ENCODE results near the gene CTIF. TPM values are rescaled to one million over a fixed set of nuclear protein-coding genes. Genes with fewer than 3 reads are reported as not detected.

The CTIF gene
- total and polyA plus RNA-seq, 4 experiments from 2014 or later, result 5.2 to 6.5 TPM; not detected in 2

GRCh38 chr18:48875942-48876511 lies 337.2 kb downstream of the CTIF start:
- Mint-ChIP-seq H3K9me3 (no peaks in the 10 kb centered on the region), H3K27ac (peak overlapping the region in 1 of 7 donors; percentile 29), H3K4me3 (no peak overlapping the region), H3K4me1 (peaks cover 9 to 21% (median 12%) of the 10 kb centered on the region in 4 donors), H3K36me3 (no peaks in the 10 kb centered on the region), H3K27me3 (peaks cover 0 to 2% of the 10 kb centered on the region in 2 donors)
- ChIA-PET POLR2A (ENCODE audit: partially characterized antibody) (interaction anchor here (0.7 kb wide), 1 partner anchor 64 kb away, joined by 3 read pairs; no protein-coding TSS in a partner anchor), CTCF (ENCODE audit: partially characterized antibody) (no interaction called here)
- Histone ChIP-seq H3K4me3 (ENCODE audit: low read length in 2 of 2) (no peak overlapping the region), H3K9me3 (ENCODE audit: control insufficient read depth in 1 of 2, low read length in 2 of 2) (no peaks in the 10 kb centered on the region), H3K36me3 (ENCODE audit: insufficient read depth, low read length) (no peaks in the 10 kb centered on the region), H3K4me1 (ENCODE audit: insufficient read depth, low read length) (no peaks in the 10 kb centered on the region), H3K27me3 (ENCODE audit: insufficient read depth, low read length) (no peaks in the 10 kb centered on the region), H3K27ac (ENCODE audit: low read depth, low read length) (no peak overlapping the region)
- no peak for DNase-seq
- intact Hi-C loops (cut with micrococcal nuclease), result no loop called here

GRCh38 chr18:48876590-48876989 lies 337.8 kb downstream of the CTIF start:
- Mint-ChIP-seq H3K4me1 (peaks cover 9 to 16% (median 12%) of the 10 kb centered on the region in 4 donors), H3K36me3 (no peaks in the 10 kb centered on the region), H3K27me3 (peaks cover 0 to 2% of the 10 kb centered on the region in 2 donors), H3K9me3 (no peaks in the 10 kb centered on the region), H3K27ac (no peak overlapping the region), H3K4me3 (no peak overlapping the region)
- no peak overlapping the region for H3K27ac ChIP-seq (ENCODE audit: low read depth, low read length)
- no peaks in the 10 kb centered on the region for H3K36me3 ChIP-seq (ENCODE audit: insufficient read depth, low read length)
- ChIA-PET CTCF (ENCODE audit: partially characterized antibody) (no interaction called here), POLR2A (ENCODE audit: partially characterized antibody) (interaction anchor here (0.7 kb wide), 1 partner anchor 64 kb away, joined by 3 read pairs; no protein-coding TSS in a partner anchor)
- H3K9me3 ChIP-seq (ENCODE audit: control insufficient read depth in 1 of 2, low read length in 2 of 2), result no peaks in the 10 kb centered on the region
- intact Hi-C loops (cut with micrococcal nuclease), result no loop called here
- H3K4me3 ChIP-seq (ENCODE audit: low read length in 2 of 2), result no peak overlapping the region
- no peak for DNase-seq
- H3K4me1 ChIP-seq (ENCODE audit: insufficient read depth, low read length), result no peaks in the 10 kb centered on the region
- H3K27me3 ChIP-seq (ENCODE audit: insufficient read depth, low read length), result no peaks in the 10 kb centered on the region

DNA sequence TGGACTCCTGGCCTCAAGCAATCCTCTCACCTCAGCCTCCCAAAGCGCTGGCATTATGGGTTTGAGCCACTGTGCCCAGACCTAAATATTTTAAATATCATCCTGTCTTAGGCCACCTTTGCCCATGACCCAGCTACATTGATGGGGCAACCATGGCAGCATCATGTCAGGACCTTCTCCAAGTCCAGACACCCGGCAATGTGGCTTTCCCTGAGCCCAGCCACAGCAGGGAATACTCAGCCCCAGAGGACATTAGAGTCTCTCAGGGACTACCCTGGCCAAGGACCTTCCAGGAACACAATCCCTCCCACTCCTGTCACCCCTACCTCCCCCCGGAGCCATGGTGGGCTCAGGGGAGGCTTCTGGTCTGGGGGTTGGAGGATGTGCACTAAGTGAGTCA lies 339.1 kb downstream of the CTIF start:
- POLR2A ChIA-PET (ENCODE audit: partially characterized antibody), result no interaction called here

DNA sequence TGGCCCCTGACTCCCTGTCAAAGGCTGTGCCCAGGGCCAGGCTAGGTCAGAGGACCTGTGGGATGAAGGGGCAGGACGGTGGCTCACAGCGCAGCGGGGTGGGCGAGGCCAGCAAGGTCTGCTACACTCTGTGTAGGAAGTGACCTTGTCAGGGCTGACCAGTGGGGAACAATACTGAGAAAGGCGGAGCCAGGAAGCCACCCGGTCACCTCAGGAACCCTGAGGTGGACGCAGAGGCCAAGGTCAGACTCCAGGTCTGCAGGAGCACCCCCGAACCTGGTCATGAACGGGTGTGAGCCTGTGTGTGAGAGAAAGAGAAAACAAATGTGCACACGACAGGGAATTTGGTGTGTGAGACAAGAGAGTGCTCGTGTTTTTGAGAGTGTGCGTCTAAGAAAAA lies 339.6 kb downstream of the CTIF start:
- Mint-ChIP-seq H3K9me3 (no peaks in the 10 kb centered on the region), H3K27me3 (peaks cover 0 to 2% of the 10 kb centered on the region in 2 donors), H3K27ac (peak overlapping the region in 3 of 7 donors; percentile 43 to 60 (median 44)), H3K36me3 (no peaks in the 10 kb centered on the region), H3K4me3 (no peak overlapping the region), H3K4me1 (peaks cover 8 to 11% (median 10%) of the 10 kb centered on the region in 4 donors)
- H3K36me3 ChIP-seq (ENCODE audit: insufficient read depth, low read length), result no peaks in the 10 kb centered on the region
- ChIA-PET CTCF (ENCODE audit: partially characterized antibody) (no interaction called here), POLR2A (ENCODE audit: partially characterized antibody) (no interaction called here)
- H3K27me3 ChIP-seq (ENCODE audit: insufficient read depth, low read length), result no peaks in the 10 kb centered on the region
- H3K4me1 ChIP-seq (ENCODE audit: insufficient read depth, low read length), result no peaks in the 10 kb centered on the region
- no peaks in the 10 kb centered on the region for H3K9me3 ChIP-seq (ENCODE audit: control insufficient read depth in 1 of 2, low read length in 2 of 2)
- intact Hi-C loops (cut with micrococcal nuclease), result no loop called here
- DNase-seq, result no peak
- no peak overlapping the region for H3K27ac ChIP-seq (ENCODE audit: low read depth, low read length)
- no peak overlapping the region for H3K4me3 ChIP-seq (ENCODE audit: low read length in 2 of 2)

More for the DNA sequence above, 339.1 kb downstream of the CTIF start:
- H3K4me3 Mint-ChIP-seq, result no peak overlapping the region
- no peaks in the 10 kb centered on the region for H3K4me1 ChIP-seq (ENCODE audit: insufficient read depth, low read length)
- peak overlapping the region in 1 of 7 donors; percentile 44 for H3K27ac Mint-ChIP-seq
- H3K27me3 Mint-ChIP-seq, result peaks cover 0 to 2% of the 10 kb centered on the region in 2 donors
- no peaks in the 10 kb centered on the region for H3K9me3 Mint-ChIP-seq
- no peaks in the 10 kb centered on the region for H3K27me3 ChIP-seq (ENCODE audit: insufficient read depth, low read length)
- no peaks in the 10 kb centered on the region for H3K9me3 ChIP-seq (ENCODE audit: control insufficient read depth in 1 of 2, low read length in 2 of 2)
- H3K36me3 Mint-ChIP-seq, result no peaks in the 10 kb centered on the region
- H3K27ac ChIP-seq (ENCODE audit: low read depth, low read length), result no peak overlapping the region
- no peak overlapping the region for H3K4me3 ChIP-seq (ENCODE audit: low read length in 2 of 2)
- intact Hi-C loops (cut with micrococcal nuclease), result no loop called here
- no peaks in the 10 kb centered on the region for H3K36me3 ChIP-seq (ENCODE audit: insufficient read depth, low read length)
- CTCF ChIA-PET (ENCODE audit: partially characterized antibody), result no interaction called here
- H3K4me1 Mint-ChIP-seq, result peaks cover 9 to 15% (median 10%) of the 10 kb centered on the region in 4 donors
- no peak for DNase-seq

DNA sequence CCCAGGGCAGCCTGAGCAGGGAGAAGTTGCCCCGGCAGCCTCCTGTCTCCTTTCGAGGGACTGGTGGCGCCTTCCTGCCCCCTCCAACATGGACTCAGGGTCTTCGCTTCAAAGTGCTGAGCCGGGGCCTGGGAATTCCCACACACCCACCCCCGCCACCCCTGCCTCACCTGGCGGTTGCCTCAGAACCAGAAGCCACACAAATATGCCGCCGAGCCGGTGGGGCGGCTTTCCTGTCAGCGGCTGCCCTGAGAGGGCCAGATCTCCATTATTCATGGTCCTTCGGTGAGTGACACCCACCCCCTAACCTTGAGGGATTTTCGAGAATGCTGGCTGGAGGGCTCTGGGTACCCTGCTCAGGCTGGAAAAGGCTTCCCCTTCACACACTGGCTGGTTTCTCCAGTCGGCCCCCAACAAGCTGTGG lies 340.2 kb downstream of the CTIF start:
- Histone ChIP-seq H3K9me3 (ENCODE audit: control insufficient read depth in 1 of 2, low read length in 2 of 2) (no peaks in the 10 kb centered on the region), H3K4me3 (ENCODE audit: low read length in 2 of 2) (no peak overlapping the region), H3K4me1 (ENCODE audit: insufficient read depth, low read length) (no peaks in the 10 kb centered on the region), H3K36me3 (ENCODE audit: insufficient read depth, low read length) (no peaks in the 10 kb centered on the region), H3K27me3 (ENCODE audit: insufficient read depth, low read length) (no peaks in the 10 kb centered on the region), H3K27ac (ENCODE audit: low read depth, low read length) (no peak overlapping the region)
- no peak for DNase-seq
- H3K27me3 Mint-ChIP-seq, result peaks cover 0 to 2% of the 10 kb centered on the region in 2 donors
- H3K27ac Mint-ChIP-seq, result no peak overlapping the region
- ChIA-PET CTCF (ENCODE audit: partially characterized antibody) (no interaction called here), POLR2A (ENCODE audit: partially characterized antibody) (no interaction called here)
- H3K4me3 Mint-ChIP-seq, result no peak overlapping the region
- intact Hi-C loops (cut with micrococcal nuclease), result no loop called here
- no peaks in the 10 kb centered on the region for H3K9me3 Mint-ChIP-seq
- peaks cover 8 to 11% (median 10%) of the 10 kb centered on the region in 4 donors for H3K4me1 Mint-ChIP-seq
- H3K36me3 Mint-ChIP-seq, result no peaks in the 10 kb centered on the region

- H3K36me3 Mint-ChIP-seq, result no peaks in the 10 kb centered on the region
- H3K27ac Mint-ChIP-seq, result no peak overlapping the region
- Histone ChIP-seq H3K9me3 (ENCODE audit: control insufficient read depth in 1 of 2, low read length in 2 of 2) (no peaks in the 10 kb centered on the region), H3K36me3 (ENCODE audit: insufficient read depth, low read length) (no peaks in the 10 kb centered on the region), H3K27ac (ENCODE audit: low read depth, low read length) (no peak overlapping the region), H3K27me3 (ENCODE audit: insufficient read depth, low read length) (no peaks in the 10 kb centered on the region), H3K4me1 (ENCODE audit: insufficient read depth, low read length) (no peaks in the 10 kb centered on the region), H3K4me3 (ENCODE audit: low read length in 2 of 2) (no peak overlapping the region)
- H3K4me3 Mint-ChIP-seq, result no peak overlapping the region
- CTCF ChIA-PET (ENCODE audit: partially characterized antibody), result interaction anchor here (0.6 to 1.0 kb wide), 3 partner anchors 32 to 1481 kb away, joined by 3 to 4 read pairs (median 3); no protein-coding TSS in a partner anchor
- H3K27me3 Mint-ChIP-seq, result peaks cover 0 to 2% of the 10 kb centered on the region in 2 donors
- peaks cover 8 to 15% (median 11%) of the 10 kb centered on the region in 4 donors for H3K4me1 Mint-ChIP-seq
- POLR2A ChIA-PET (ENCODE audit: partially characterized antibody), result no interaction called here
- intact Hi-C loops (cut with micrococcal nuclease), result no loop called here
- H3K9me3 Mint-ChIP-seq, result no peaks in the 10 kb centered on the region
- DNase-seq, result no peak
Measured at GRCh38 chr18:48880931-48881330, 342.1 kb downstream of the CTIF start.

DNA sequence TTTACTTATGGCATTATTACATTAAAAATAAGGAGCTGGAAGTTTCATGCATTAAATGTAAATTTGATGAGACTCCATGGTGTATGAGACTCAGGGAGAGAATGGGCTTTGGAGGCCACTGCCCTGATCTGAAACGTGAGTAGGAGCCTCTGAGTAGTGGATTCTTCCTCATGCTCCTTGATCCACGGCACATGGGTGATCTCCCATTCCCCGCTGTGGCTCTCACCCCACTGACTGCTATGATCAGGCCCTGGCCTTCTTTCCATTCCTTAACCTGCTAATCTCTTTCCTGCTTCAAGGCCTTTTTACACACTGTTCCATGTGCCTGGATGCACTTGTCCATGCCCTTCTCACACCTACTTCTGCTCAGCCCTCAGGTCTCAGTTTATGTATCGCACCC lies 343.5 kb downstream of the CTIF start:
- no peaks in the 10 kb centered on the region for H3K36me3 Mint-ChIP-seq
- intact Hi-C loops (cut with micrococcal nuclease), result no loop called here
- H3K4me1 ChIP-seq (ENCODE audit: insufficient read depth, low read length), result no peaks in the 10 kb centered on the region
- H3K27me3 Mint-ChIP-seq, result peaks cover 0 to 2% of the 10 kb centered on the region in 2 donors
- H3K27ac ChIP-seq (ENCODE audit: low read depth, low read length), result no peak overlapping the region
- no peaks in the 10 kb centered on the region for H3K9me3 Mint-ChIP-seq
- H3K9me3 ChIP-seq (ENCODE audit: control insufficient read depth in 1 of 2, low read length in 2 of 2), result no peaks in the 10 kb centered on the region
- no peak for DNase-seq
- H3K36me3 ChIP-seq (ENCODE audit: insufficient read depth, low read length), result no peaks in the 10 kb centered on the region
- H3K4me3 Mint-ChIP-seq, result no peak overlapping the region
- H3K27me3 ChIP-seq (ENCODE audit: insufficient read depth, low read length), result no peaks in the 10 kb centered on the region
- H3K4me3 ChIP-seq (ENCODE audit: low read length in 2 of 2), result no peak overlapping the region
- H3K27ac Mint-ChIP-seq, result peak overlapping the region in 1 of 7 donors; percentile 77
- peaks cover 8 to 15% (median 12%) of the 10 kb centered on the region in 4 donors for H3K4me1 Mint-ChIP-seq
- ChIA-PET POLR2A (ENCODE audit: partially characterized antibody) (no interaction called here), CTCF (ENCODE audit: partially characterized antibody) (no interaction called here)

Data from CD4-positive, alpha-beta memory T cell (primary cell).